ENCODE data around the gene DCDC2B. TPM values are rescaled to one million over a fixed set of nuclear protein-coding genes. Genes with fewer than 3 reads are reported as not detected.

The DCDC2B gene
- total and polyA plus RNA-seq, 10 of the 15 experiments (the other 5 are each of a cell fraction or from before 2014, with no cell fraction given), result 0.12 to 0.21 (median 0.15) TPM; not detected in 7

DNA sequence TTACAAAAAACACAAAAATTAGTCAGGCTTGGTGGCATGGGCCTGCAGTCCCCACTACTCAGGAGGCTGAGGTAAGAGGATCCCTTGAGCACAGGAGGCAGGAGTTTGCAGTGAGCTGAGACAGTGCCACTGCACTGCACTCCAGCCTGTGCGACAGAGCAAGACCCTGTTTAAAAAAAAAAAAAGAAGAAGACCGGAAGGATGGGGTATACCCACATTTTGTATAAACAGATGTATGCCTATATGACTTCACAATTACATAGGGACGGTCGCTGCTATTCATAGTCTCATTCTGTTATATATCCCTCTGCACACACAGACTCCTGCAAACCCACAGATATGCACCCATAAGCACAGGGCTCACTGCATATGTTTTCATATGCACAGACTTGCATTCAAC, 54.9 kb downstream of the DCDC2B start:
- H3K79me2 ChIP-seq (ENCODE audit: control insufficient read depth, insufficient read depth, low read length), result peaks cover 21% of the 10 kb centered on the region
- peak overlapping the region; percentile 55; the same call in 1 of the 2 replicates for H3K27ac ChIP-seq (ENCODE audit: control insufficient read depth, insufficient read depth)
- H4K20me1 ChIP-seq (ENCODE audit: control insufficient read depth, insufficient read depth), result no peaks in the 10 kb centered on the region
- H3K9me3 ChIP-seq (replicated peaks; ENCODE audit: control insufficient read depth, insufficient read depth, low read length), result no peaks in the 10 kb centered on the region; the same call in 2 of the 3 replicates
- no peak overlapping the region for H2AFZ ChIP-seq (ENCODE audit: control insufficient read depth, low read depth, low read length)
- WGBS (ENCODE audit: insufficient coverage, insufficient replicate concordance, low lambda C conversion rate, missing lambda C conversion rate), result 0% methylated on average over 4 of the region's 4 CpGs
- no TSS peak for BruUV-seq (replicated peaks)
- peaks cover 0 to 5% of the 10 kb centered on the region in 2 experiments; a peak in 1 of 4 replicates for H3K36me3 ChIP-seq (ENCODE audit: control insufficient read depth in 2 of 2, insufficient read depth in 2 of 2, low read length in 1 of 2)
- H3K4me1 ChIP-seq (ENCODE audit: control insufficient read depth, insufficient read depth, low read length), result peaks cover 27% of the 10 kb centered on the region
- in situ Hi-C loops (cut with MboI) (no loop called here), intact Hi-C loops (cut with micrococcal nuclease; ENCODE audit: unreplicated experiment) (no loop called here)
- H3K27me3 ChIP-seq (replicated peaks in 1 of 2; ENCODE audit: control insufficient read depth in 2 of 2, insufficient read depth in 2 of 2, low read length in 1 of 2), result no peaks in the 10 kb centered on the region
- H3K9ac ChIP-seq (ENCODE audit: control insufficient read depth, insufficient read depth, low read length), result no peak overlapping the region
- POLR2A ChIA-PET, result no interaction called here
- no peak for DNase-seq (ENCODE audit: low read depth, low spot score)
- FAIRE-seq, result no peak
- peak overlapping the region; percentile 31 for H3K4me2 ChIP-seq (ENCODE audit: control insufficient read depth, insufficient read depth)
- CTCF ChIA-PET, result interaction anchor here (1.8 kb wide), 1 partner anchor 15 kb away, joined by 14 read pairs; the partner anchor contains the start of gene FAM167B
- SMC1A ChIA-PET (ENCODE audit: uncharacterized antibody, unreplicated experiment), result interaction anchor here (2.0 kb wide), 1 partner anchor 9 kb away, joined by 4 read pairs; no protein-coding TSS in a partner anchor
- peak; percentile 50; the same call in 1 of the 2 replicates for TF ChIP-seq CREB1 (IDR thresholded peaks at IDR 0.05; ENCODE audit: low read depth)
- no peak for TF ChIP-seq CBX3 (IDR thresholded peaks at IDR 0.05; ENCODE audit: borderline replicate concordance, low read depth)
- TF ChIP-seq NFYA (IDR thresholded peaks at IDR 0.05; ENCODE audit: borderline replicate concordance, low read depth, low read length), result no peak
- peak; percentile 44 for TF ChIP-seq RUNX3 (IDR thresholded peaks at IDR 0.05; ENCODE audit: low read length)
- TF ChIP-seq ZNF384 (IDR thresholded peaks at IDR 0.05; ENCODE audit: borderline replicate concordance, low read depth, low read length), result peak; percentile 52; the same call in 1 of the 2 replicates
- TF ChIP-seq, protein P1, sequence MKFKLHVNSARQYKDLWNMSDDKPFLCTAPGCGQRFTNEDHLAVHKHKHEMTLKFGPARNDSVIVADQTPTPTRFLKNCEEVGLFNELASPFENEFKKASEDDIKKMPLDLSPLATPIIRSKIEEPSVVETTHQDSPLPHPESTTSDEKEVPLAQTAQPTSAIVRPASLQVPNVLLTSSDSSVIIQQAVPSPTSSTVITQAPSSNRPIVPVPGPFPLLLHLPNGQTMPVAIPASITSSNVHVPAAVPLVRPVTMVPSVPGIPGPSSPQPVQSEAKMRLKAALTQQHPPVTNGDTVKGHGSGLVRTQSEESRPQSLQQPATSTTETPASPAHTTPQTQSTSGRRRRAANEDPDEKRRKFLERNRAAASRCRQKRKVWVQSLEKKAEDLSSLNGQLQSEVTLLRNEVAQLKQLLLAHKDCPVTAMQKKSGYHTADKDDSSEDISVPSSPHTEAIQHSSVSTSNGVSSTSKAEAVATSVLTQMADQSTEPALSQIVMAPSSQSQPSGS (IDR thresholded peaks at IDR 0.05; ENCODE audit: low read length), result peak; percentile 25; the same call in 1 of the 2 replicates
- TF ChIP-seq RAD51 (IDR thresholded peaks at IDR 0.05), result no peak
- TF ChIP-seq, protein P2, sequence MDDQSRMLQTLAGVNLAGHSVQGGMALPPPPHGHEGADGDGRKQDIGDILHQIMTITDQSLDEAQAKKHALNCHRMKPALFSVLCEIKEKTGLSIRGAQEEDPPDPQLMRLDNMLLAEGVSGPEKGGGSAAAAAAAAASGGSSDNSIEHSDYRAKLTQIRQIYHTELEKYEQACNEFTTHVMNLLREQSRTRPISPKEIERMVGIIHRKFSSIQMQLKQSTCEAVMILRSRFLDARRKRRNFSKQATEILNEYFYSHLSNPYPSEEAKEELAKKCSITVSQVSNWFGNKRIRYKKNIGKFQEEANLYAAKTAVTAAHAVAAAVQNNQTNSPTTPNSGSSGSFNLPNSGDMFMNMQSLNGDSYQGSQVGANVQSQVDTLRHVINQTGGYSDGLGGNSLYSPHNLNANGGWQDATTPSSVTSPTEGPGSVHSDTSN (IDR thresholded peaks at IDR 0.05; ENCODE audit: insufficient replicate concordance, low read depth, low read length), result no peak
- TF ChIP-seq ZSCAN29 (IDR thresholded peaks at IDR 0.05), result no peak
- TF ChIP-seq SMC3 (IDR thresholded peaks at IDR 0.05; ENCODE audit: borderline replicate concordance, low read length), result peak; percentile 4; the same call in 1 of the 2 replicates
- TF ChIP-seq ZZZ3 (IDR thresholded peaks at IDR 0.05; ENCODE audit: control insufficient read depth, insufficient read length, low read depth), result no peak
- TF ChIP-seq SMAD5 (IDR thresholded peaks at IDR 0.05; ENCODE audit: low read depth), result no peak
- TF ChIP-seq ZNF592 (IDR thresholded peaks at IDR 0.05), result no peak
- no peak for TF ChIP-seq SPI1 (IDR thresholded peaks at IDR 0.05; ENCODE audit: borderline replicate concordance, insufficient read depth, low read depth, low read length)
- 0 out of 2 replicates have a peak overlapping the region, but pooled peaks have one; percentile 11 for H3K4me3 ChIP-seq
- RAD21 ChIA-PET (ENCODE audit: unreplicated experiment), result no interaction called here
- ATAC-seq, result peak; percentile 86

Measured in GM12878 (cell line).